ENCODE results near the gene FLACC1.
A peak's percentile ranks its signal among the peaks of the same experiment; 100 is the strongest.

- no peak for TF ChIP-seq CTCF (IDR thresholded peaks at IDR 0.05; ENCODE audit: low read depth, low read length, missing input control)
- TF ChIP-seq YY1 (IDR thresholded peaks at IDR 0.05): peak; percentile 22
- no peak for TF ChIP-seq HNF4G (IDR thresholded peaks at IDR 0.05)
- no peak for TF ChIP-seq EGR1 (IDR thresholded peaks at IDR 0.05; ENCODE audit: low read depth in 2 of 2)
- TF ChIP-seq JUND (IDR thresholded peaks at IDR 0.05): peak; percentile 36 to 46
- TF ChIP-seq, protein P1, sequence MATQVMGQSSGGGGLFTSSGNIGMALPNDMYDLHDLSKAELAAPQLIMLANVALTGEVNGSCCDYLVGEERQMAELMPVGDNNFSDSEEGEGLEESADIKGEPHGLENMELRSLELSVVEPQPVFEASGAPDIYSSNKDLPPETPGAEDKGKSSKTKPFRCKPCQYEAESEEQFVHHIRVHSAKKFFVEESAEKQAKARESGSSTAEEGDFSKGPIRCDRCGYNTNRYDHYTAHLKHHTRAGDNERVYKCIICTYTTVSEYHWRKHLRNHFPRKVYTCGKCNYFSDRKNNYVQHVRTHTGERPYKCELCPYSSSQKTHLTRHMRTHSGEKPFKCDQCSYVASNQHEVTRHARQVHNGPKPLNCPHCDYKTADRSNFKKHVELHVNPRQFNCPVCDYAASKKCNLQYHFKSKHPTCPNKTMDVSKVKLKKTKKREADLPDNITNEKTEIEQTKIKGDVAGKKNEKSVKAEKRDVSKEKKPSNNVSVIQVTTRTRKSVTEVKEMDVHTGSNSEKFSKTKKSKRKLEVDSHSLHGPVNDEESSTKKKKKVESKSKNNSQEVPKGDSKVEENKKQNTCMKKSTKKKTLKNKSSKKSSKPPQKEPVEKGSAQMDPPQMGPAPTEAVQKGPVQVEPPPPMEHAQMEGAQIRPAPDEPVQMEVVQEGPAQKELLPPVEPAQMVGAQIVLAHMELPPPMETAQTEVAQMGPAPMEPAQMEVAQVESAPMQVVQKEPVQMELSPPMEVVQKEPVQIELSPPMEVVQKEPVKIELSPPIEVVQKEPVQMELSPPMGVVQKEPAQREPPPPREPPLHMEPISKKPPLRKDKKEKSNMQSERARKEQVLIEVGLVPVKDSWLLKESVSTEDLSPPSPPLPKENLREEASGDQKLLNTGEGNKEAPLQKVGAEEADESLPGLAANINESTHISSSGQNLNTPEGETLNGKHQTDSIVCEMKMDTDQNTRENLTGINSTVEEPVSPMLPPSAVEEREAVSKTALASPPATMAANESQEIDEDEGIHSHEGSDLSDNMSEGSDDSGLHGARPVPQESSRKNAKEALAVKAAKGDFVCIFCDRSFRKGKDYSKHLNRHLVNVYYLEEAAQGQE (IDR thresholded peaks at IDR 0.05): peak; percentile 63
- peak; percentile 69 for TF ChIP-seq ATF3 (IDR thresholded peaks at IDR 0.05)
- TF ChIP-seq, protein P2, sequence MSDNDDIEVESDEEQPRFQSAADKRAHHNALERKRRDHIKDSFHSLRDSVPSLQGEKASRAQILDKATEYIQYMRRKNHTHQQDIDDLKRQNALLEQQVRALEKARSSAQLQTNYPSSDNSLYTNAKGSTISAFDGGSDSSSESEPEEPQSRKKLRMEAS (IDR thresholded peaks at IDR 0.05): no peak
- no peak for TF ChIP-seq GABPA (IDR thresholded peaks at IDR 0.05 in 1 of 2, conservative IDR thresholded peaks at IDR 0.05 in 1 of 2)
- TF ChIP-seq HNF4A (conservative IDR thresholded peaks at IDR 0.05): peak; percentile 24 to 59
Observed at GRCh38 chr2:201406077-201406662, 49.0 kb upstream of the FLACC1 start.
